GM12878 (cell line): Measurements from ENCODE around the gene ENO2. TPM values are rescaled to one million over a fixed set of nuclear protein-coding genes. Genes with fewer than 3 reads are reported as not detected.

ENCODE experiments used
- BCL3 ChIP-seq: IDR thresholded peaks from 2 replicates; pipeline ENCODE4 v1.6.1; 2011; ENCODE audit warnings: borderline replicate concordance, low read depth, mild to moderate bottlenecking, moderate library complexity, low read length; ENCODE audit not compliant: insufficient read depth, poor library complexity, severe bottlenecking
- BRCA1 ChIP-seq: IDR thresholded peaks from 2 replicates; pipeline ENCODE4 v1.6.1; 2011; ENCODE audit warnings: low read depth, low read length, improper control_type of control experiment
- CTCF ChIP-seq, 3 experiments: IDR thresholded peaks in 2 of 3; conservative IDR thresholded peaks in 1 of 3; 2 replicates each; pipeline ENCODE4 v1.5.1; 2011; ENCODE audit warnings: low read depth in 3 of 3, low read length in 3 of 3, mild to moderate bottlenecking in 3 of 3, control low read depth in 2 of 3, moderate library complexity in 2 of 3, inconsistent platforms in 1 of 3, mixed read lengths in 1 of 3; ENCODE audit not compliant: control insufficient read depth in 2 of 3, insufficient read depth in 1 of 3; ENCODE audit errors: extremely low read depth in 1 of 3
- E2F8 ChIP-seq: fragments of 450-650 bp; IDR thresholded peaks from 2 replicates; pipeline ENCODE4 v1.6.1; 2018; ENCODE audit warnings: mild to moderate bottlenecking, low read depth, moderate library complexity; ENCODE audit not compliant: partially characterized antibody
- HDAC2 ChIP-seq: fragments of 200-600 bp; sonication (generic); IDR thresholded peaks from 2 replicates; pipeline ENCODE4 v1.6.1; 2017
- HDGF ChIP-seq: fragments of 450-650 bp; IDR thresholded peaks from 2 replicates; pipeline ENCODE4 v1.6.1; 2016; ENCODE audit warnings: antibody characterized with exemption
- MLLT1 ChIP-seq: fragments of 450-650 bp; IDR thresholded peaks from 2 replicates; pipeline ENCODE4 v1.6.1; 2016; ENCODE audit warnings: mild to moderate bottlenecking
- NBN ChIP-seq: fragments of 450-650 bp; IDR thresholded peaks from 2 replicates; pipeline ENCODE4 v1.6.1; 2016
- NFYA ChIP-seq: IDR thresholded peaks from 2 replicates; pipeline ENCODE4 v1.6.1; 2011; ENCODE audit warnings: low read depth, mild to moderate bottlenecking, low read length, improper control_type of control experiment, borderline replicate concordance
- PKNOX1 ChIP-seq: fragments of 450-650 bp; IDR thresholded peaks from 2 replicates; pipeline ENCODE4 v1.6.1; 2016; ENCODE audit warnings: mild to moderate bottlenecking
- POLR2AphosphoS5 ChIP-seq: IDR thresholded peaks from 2 replicates; pipeline ENCODE4 v1.6.1; 2011; ENCODE audit warnings: mild to moderate bottlenecking, low read length, inconsistent platforms
- RB1 ChIP-seq: fragments of 450-650 bp; formaldehyde crosslinking; IDR thresholded peaks from 2 replicates; pipeline ENCODE4 v1.6.1; 2017; ENCODE audit warnings: mild to moderate bottlenecking, borderline replicate concordance
- RELB ChIP-seq: fragments of 450-650 bp; IDR thresholded peaks from 2 replicates; pipeline ENCODE4 v1.6.1; 2017; ENCODE audit warnings: low read depth, mild to moderate bottlenecking, moderate library complexity
- RFX5 ChIP-seq: IDR thresholded peaks from 2 replicates; pipeline ENCODE4 v1.6.1; 2011; ENCODE audit warnings: low read depth, low read length, improper control_type of control experiment
- SIN3A ChIP-seq: IDR thresholded peaks from 2 replicates; pipeline ENCODE4 v1.6.1; 2012; ENCODE audit warnings: low read depth, low read length, improper control_type of control experiment
- SIX5 ChIP-seq: IDR thresholded peaks from 2 replicates; pipeline ENCODE4 v1.6.1; 2011; ENCODE audit warnings: mild to moderate bottlenecking, low read depth, low read length, moderate library complexity; ENCODE audit not compliant: severe bottlenecking
- TCF12 ChIP-seq: IDR thresholded peaks from 2 replicates; pipeline ENCODE4 v1.6.1; 2011; ENCODE audit warnings: low read depth, mild to moderate bottlenecking, low read length
- TCF3 ChIP-seq: IDR thresholded peaks from 2 replicates; pipeline ENCODE4 v1.6.1; 2012; ENCODE audit warnings: low read depth, mild to moderate bottlenecking, low read length, borderline replicate concordance; ENCODE audit not compliant: insufficient read depth
- polyA plus RNA-seq, 11 experiments: library from polyadenylated mRNA; depleted of rRNA in 4 of 11; unstranded in 6 of 11; stranded (reverse) in 5 of 11; fragments of >200 nt; fragmentation: Nextera tagmentation in 4 of 11; fragmentation: Illumina TruSeq in 1 of 11; extraction: Ambion mirVana in 4 of 11; extraction: Trizol in 1 of 11; gene quantifications; 1 replicate in 1 of 11; 2 replicates in 10 of 11; pipeline versions ENCODE4 v1.2.1 to v1.2.3, GENCODE V29; 2011 to 2016; ENCODE audit warnings: inconsistent platforms in 2 of 11, missing spikeins in 2 of 11, low read depth in 1 of 11
- total RNA-seq, 4 experiments: library from RNA; depleted of rRNA in 3 of 4; stranded (reverse); fragments of >200 nt in 3 of 4; fragmentation: Illumina TruSeq in 1 of 4; extraction: Trizol in 1 of 4; gene quantifications; 2 replicates each; pipeline versions ENCODE4 v1.2.1 to v1.2.3, GENCODE V29; 2013 to 2021

The ENO2 gene
- total and polyA plus RNA-seq, 10 of the 15 experiments (the other 5 are each of a cell fraction or from before 2014, with no cell fraction given), result 24.8 to 196 (median 43.1) TPM

GRCh38 chr12:6946033-6946919 lies 31.9 kb downstream of the ENO2 start (continued):
- TF ChIP-seq PKNOX1 (peak; percentile 47), RELB (peak; percentile 80; the same call in 1 of the 2 replicates), TCF3 (0 out of 2 replicates have a peak, but pooled peaks have one; percentile 62), CTCF (IDR thresholded peaks at IDR 0.05 in 2 of 3, conservative IDR thresholded peaks at IDR 0.05 in 1 of 3; ENCODE audit: control insufficient read depth in 2 of 3, extremely low read depth in 1 of 3, insufficient read depth in 1 of 3, low read depth in 3 of 3, low read length in 3 of 3) (no peak), RB1 (no peak), HDGF (peak; percentile 16; the same call in 1 of the 2 replicates), BRCA1 (no peak; the same call in 1 of the 2 replicates), NBN (0 out of 2 replicates have a peak, but pooled peaks have one; percentile 52), SIX5 (no peak), POLR2AphosphoS5 (peak; percentile 34; the same call in 1 of the 2 replicates), TCF12 (peak; percentile 83), E2F8 (no peak), HDAC2 (no peak), RFX5 (no peak), NFYA (no peak), SIN3A (peak; percentile 20; the same call in 1 of the 2 replicates), BCL3 (no peak), MLLT1 (no peak; the same call in 1 of the 2 replicates)
